ENCODE measurements around the gene COPS2. TPM values are rescaled to one million over a fixed set of nuclear protein-coding genes. Genes with fewer than 3 reads are reported as not detected.

COPS2 gene
- total RNA-seq, 1 experiment from 2014 or later, result 103 TPM

Other genes with a start within 250 kb of the COPS2 start
- gene SHC4, start 191.7 kb downstream of the COPS2 start, total RNA-seq (2014; rRNA removed; shearing (Covaris generic)), result 1.2 and 1.8 TPM in 2 replicates
- 19.3 and 23.5 TPM in 2 replicates for gene SECISBP2L, start 109.2 kb downstream of the COPS2 start, total RNA-seq (2014; rRNA removed; shearing (Covaris generic))
- gene GALK2, start 14.6 kb upstream of the COPS2 start, total RNA-seq (2014; rRNA removed; shearing (Covaris generic)), result 17.9 and 19.1 TPM in 2 replicates